K562 (cell line): ENCODE measurements around the gene MARCHF9. TPM values are rescaled to one million over a fixed set of nuclear protein-coding genes. Genes with fewer than 3 reads are reported as not detected.

Source experiments
- AFF4 ChIP-seq: sonication (generic); formaldehyde crosslinking; IDR thresholded peaks from 2 replicates; pipeline ENCODE4 v1.8.0; 2023; ENCODE audit warnings: mild to moderate bottlenecking, missing genetic modification reagents
- CBX1 ChIP-seq: sonication (generic); IDR thresholded peaks from 2 replicates; pipeline ENCODE4 v1.6.1; 2016; ENCODE audit warnings: antibody characterized with exemption, low read depth, mild to moderate bottlenecking
- CREB3 ChIP-seq: fragments of 450-650 bp; conservative IDR thresholded peaks from 2 replicates; pipeline ENCODE4 v1.6.1; 2016; ENCODE audit warnings: missing genetic modification characterization, low read depth, mild to moderate bottlenecking, missing compliant biosample characterization, moderate library complexity
- ESRRB ChIP-seq: fragments of 250-450 bp; sonication (Bioruptor Pico); IDR thresholded peaks from 2 replicates; pipeline ENCODE4 v1.5.0; 2020; ENCODE audit warnings: mild to moderate bottlenecking, moderate library complexity, borderline replicate concordance
- HIVEP1 ChIP-seq: fragments of 250-450 bp; sonication (Bioruptor Pico); IDR thresholded peaks from 2 replicates; pipeline ENCODE4 v1.4.0; 2020; ENCODE audit warnings: mild to moderate bottlenecking
- NFE2 ChIP-seq: IDR thresholded peaks from 2 replicates; pipeline ENCODE4 v1.6.1; 2014; ENCODE audit warnings: antibody characterized with exemption, low read depth
- PURB ChIP-seq: sonication (generic); formaldehyde crosslinking; IDR thresholded peaks from 2 replicates; pipeline ENCODE4 v1.9.0; 2021; ENCODE audit warnings: low read depth, mild to moderate bottlenecking, missing genetic modification reagents
- RBM25 ChIP-seq: fragments of 200-400 bp; formaldehyde crosslinking; IDR thresholded peaks from 2 replicates; pipeline ENCODE4 v1.6.1; 2018; ENCODE audit warnings: low read length, low read depth, moderate library complexity; ENCODE audit not compliant: severe bottlenecking
- SIN3B ChIP-seq: fragments of 450-650 bp; IDR thresholded peaks from 2 replicates; pipeline ENCODE4 v1.6.1; 2017; ENCODE audit warnings: low read depth, mild to moderate bottlenecking, moderate library complexity
- VEZF1 ChIP-seq: fragments of 200-800 bp; sonication (Bioruptor generic); IDR thresholded peaks from 2 replicates; pipeline ENCODE4 v1.6.1; 2017; ENCODE audit warnings: missing genetic modification characterization, missing compliant biosample characterization
- ZBTB33 ChIP-seq: sonication (generic); formaldehyde crosslinking; IDR thresholded peaks from 2 replicates; pipeline ENCODE4 v1.8.1; 2023; ENCODE audit warnings: mild to moderate bottlenecking, missing genetic modification reagents
- ZBTB5 ChIP-seq: fragments of 450-650 bp; IDR thresholded peaks from 2 replicates; pipeline ENCODE4 v1.6.1; 2017; ENCODE audit warnings: antibody characterized with exemption
- ZNF511 ChIP-seq: sonication (generic); formaldehyde crosslinking; IDR thresholded peaks from 2 replicates; pipeline ENCODE4 v1.8.0; 2022; ENCODE audit warnings: mild to moderate bottlenecking, missing genetic modification reagents
- ZNF75A ChIP-seq: fragments of 450-650 bp; formaldehyde crosslinking; IDR thresholded peaks from 2 replicates; pipeline ENCODE4 v1.4.0; 2020; ENCODE audit warnings: mild to moderate bottlenecking
- polyA plus RNA-seq, 8 experiments: library from polyadenylated mRNA; depleted of rRNA in 4 of 8; stranded (reverse) in 5 of 8; unstranded in 3 of 8; fragments of >200 nt; fragmentation: Nextera tagmentation in 2 of 8; fragmentation: Illumina TruSeq in 1 of 8; extraction: Ambion mirVana in 2 of 8; extraction: Trizol in 1 of 8; gene quantifications; 2 replicates each; pipeline versions ENCODE4 v1.2.1 to v1.2.3, GENCODE V29; 2011 to 2014; ENCODE audit warnings: inconsistent platforms in 1 of 8, missing spikeins in 1 of 8
- total RNA-seq, 7 experiments: library from RNA; depleted of rRNA in 6 of 7; stranded (reverse); fragments of >200 nt in 6 of 7; fragmentation: Illumina TruSeq in 2 of 7; extraction: Trizol in 2 of 7; gene quantifications; 2 replicates each; pipeline versions ENCODE4 v1.2.1 to v1.2.3, GENCODE V29; 2011 to 2021; ENCODE audit warnings: low replicate concordance in 1 of 7

Gene MARCHF9
- total and polyA plus RNA-seq, 9 of the 15 experiments (the other 6 are each of a cell fraction or from before 2014, with no cell fraction given) = 0.80 to 12.4 (median 6.2) TPM

- no peak for TF ChIP-seq VEZF1
- peak; percentile 44 for TF ChIP-seq ZBTB33 (CRISPR knock-in tag)
- no peak for TF ChIP-seq CREB3 (tag)
- no peak for TF ChIP-seq ESRRB (CRISPR knock-in tag)
- no peak for TF ChIP-seq ZNF75A (CRISPR knock-in tag)
- no peak for TF ChIP-seq AFF4 (CRISPR knock-in tag)
- TF ChIP-seq ZBTB5 = no peak
- no peak for TF ChIP-seq ZNF511 (CRISPR knock-in tag)
- no peak for TF ChIP-seq SIN3B
- no peak for TF ChIP-seq PURB (CRISPR knock-in tag)
- no peak for TF ChIP-seq HIVEP1 (CRISPR knock-in tag)
- 0 out of 2 replicates have a peak, but pooled peaks have one; percentile 13 for TF ChIP-seq NFE2
- 0 out of 2 replicates have a peak, but pooled peaks have one; percentile 34 for TF ChIP-seq CBX1
- TF ChIP-seq RBM25 = peak; percentile 36
Observed at GRCh38 chr12:57736741-57737466, 18.0 kb upstream of the MARCHF9 start (continued).
